ENCODE measurements around the gene LRCH4.
"Not testable (repeated sequence)": the region's sequence is repeated elsewhere in the genome, so short reads cannot be mapped to it uniquely, and the experiment has no call there.

Gene LRCH4

DNA sequence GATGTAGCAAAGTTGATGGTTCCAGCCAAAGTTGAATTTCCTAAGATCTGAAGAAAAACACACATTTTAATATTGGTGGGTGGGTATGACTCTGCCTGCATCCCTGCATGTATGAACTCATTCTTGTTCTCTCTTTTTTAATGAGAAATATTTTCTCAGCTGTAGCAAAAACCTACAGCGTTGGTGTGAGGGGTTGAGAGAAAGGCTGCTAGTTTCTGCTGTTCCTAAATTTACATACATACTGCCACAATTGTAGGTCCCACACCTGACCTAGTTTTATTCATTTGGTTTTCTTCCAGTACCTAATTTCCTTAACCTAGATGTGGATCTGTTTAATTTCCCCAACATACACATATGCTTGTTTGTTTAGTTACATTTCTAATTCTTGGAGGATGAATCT lies 42.3 kb downstream of the LRCH4 start:
- peaks cover 77% of the 10 kb centered on the region for H3K4me1 Mint-ChIP-seq
- H3K27ac Mint-ChIP-seq = no peak overlapping the region

DNA sequence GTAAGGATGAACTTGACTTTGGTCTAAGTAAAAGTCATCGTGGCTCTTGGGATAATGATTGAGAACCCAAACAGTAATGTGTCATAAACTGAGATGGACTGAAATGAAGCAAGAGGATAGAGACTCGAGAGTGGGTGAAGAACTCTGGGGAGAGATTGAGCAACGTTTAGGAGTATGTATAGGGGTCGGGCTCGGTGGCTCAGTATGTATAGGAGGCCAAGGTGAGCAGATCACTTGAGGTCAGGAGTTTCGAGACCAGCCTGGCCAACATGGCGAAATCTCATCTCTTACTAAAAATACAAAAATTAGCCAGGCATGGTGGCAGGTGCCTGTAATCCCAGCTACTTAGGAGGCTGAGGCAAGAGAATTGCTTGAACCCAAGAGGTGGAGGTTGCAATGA lies 44.6 kb downstream of the LRCH4 start:
- not testable (repeated sequence) for DNase-seq; H3K27ac Mint-ChIP-seq; H3K4me3 Mint-ChIP-seq; H3K9me3 Mint-ChIP-seq; H3K36me3 Mint-ChIP-seq (ENCODE audit: low read depth)
- H3K27me3 Mint-ChIP-seq (ENCODE audit: low read depth, poor library complexity) = peaks cover 39% of the 10 kb centered on the region
- peaks cover 64% of the 10 kb centered on the region for H3K4me1 Mint-ChIP-seq

More for the DNA sequence above, 42.3 kb downstream of the LRCH4 start:
- Mint-ChIP-seq H3K27me3 (ENCODE audit: low read depth, poor library complexity) (peaks cover 39% of the 10 kb centered on the region), H3K4me3 (no peak overlapping the region), H3K9me3 (no peaks in the 10 kb centered on the region), H3K36me3 (ENCODE audit: low read depth) (peaks cover 5% of the 10 kb centered on the region)
- TF ChIP-seq, protein P1, sequence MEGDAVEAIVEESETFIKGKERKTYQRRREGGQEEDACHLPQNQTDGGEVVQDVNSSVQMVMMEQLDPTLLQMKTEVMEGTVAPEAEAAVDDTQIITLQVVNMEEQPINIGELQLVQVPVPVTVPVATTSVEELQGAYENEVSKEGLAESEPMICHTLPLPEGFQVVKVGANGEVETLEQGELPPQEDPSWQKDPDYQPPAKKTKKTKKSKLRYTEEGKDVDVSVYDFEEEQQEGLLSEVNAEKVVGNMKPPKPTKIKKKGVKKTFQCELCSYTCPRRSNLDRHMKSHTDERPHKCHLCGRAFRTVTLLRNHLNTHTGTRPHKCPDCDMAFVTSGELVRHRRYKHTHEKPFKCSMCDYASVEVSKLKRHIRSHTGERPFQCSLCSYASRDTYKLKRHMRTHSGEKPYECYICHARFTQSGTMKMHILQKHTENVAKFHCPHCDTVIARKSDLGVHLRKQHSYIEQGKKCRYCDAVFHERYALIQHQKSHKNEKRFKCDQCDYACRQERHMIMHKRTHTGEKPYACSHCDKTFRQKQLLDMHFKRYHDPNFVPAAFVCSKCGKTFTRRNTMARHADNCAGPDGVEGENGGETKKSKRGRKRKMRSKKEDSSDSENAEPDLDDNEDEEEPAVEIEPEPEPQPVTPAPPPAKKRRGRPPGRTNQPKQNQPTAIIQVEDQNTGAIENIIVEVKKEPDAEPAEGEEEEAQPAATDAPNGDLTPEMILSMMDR (IDR thresholded peaks at IDR 0.05) = no peak
- DNase-seq = no peak

DNA sequence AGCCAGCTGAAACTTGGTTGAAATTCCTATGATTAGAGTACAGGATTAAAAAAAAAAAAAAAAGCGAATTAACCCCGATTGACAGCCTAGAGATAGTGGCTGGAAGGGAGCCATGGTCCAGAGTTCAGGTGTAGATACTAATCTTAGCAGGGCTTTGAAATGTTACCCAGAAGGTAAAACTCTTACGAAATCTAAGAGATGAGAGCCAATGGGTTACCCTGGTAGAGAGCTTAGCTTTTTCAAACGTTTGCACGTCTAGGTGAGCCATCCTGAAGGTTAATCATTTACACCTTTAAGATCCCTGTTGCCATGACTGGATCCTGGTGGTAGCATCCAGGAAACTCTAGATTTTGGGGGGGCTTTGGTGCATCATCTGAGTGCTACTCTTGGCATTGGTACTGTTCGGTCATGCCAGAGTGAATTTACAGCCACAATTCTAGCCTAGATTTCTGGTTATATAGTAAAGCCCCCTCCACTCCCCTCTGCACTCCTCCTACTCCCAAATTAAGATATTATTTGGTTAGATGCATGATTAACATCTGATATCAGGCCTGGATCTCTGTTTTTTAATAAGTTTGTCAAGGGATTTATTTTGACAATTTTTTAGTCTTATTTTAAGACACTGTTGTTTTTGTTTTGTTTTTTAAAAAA lies 45.7 kb downstream of the LRCH4 start:
- no peaks in the 10 kb centered on the region for H3K9me3 Mint-ChIP-seq
- no peak for DNase-seq
- TF ChIP-seq, protein P1 (IDR thresholded peaks at IDR 0.05) = no peak
- H3K27ac Mint-ChIP-seq = no peak overlapping the region
- peaks cover 53% of the 10 kb centered on the region for H3K4me1 Mint-ChIP-seq
- H3K36me3 Mint-ChIP-seq (ENCODE audit: low read depth) = peaks cover 5% of the 10 kb centered on the region
- peaks cover 39% of the 10 kb centered on the region for H3K27me3 Mint-ChIP-seq (ENCODE audit: low read depth, poor library complexity)
- peak overlapping the region; percentile 77 for H3K4me3 Mint-ChIP-seq

DNA sequence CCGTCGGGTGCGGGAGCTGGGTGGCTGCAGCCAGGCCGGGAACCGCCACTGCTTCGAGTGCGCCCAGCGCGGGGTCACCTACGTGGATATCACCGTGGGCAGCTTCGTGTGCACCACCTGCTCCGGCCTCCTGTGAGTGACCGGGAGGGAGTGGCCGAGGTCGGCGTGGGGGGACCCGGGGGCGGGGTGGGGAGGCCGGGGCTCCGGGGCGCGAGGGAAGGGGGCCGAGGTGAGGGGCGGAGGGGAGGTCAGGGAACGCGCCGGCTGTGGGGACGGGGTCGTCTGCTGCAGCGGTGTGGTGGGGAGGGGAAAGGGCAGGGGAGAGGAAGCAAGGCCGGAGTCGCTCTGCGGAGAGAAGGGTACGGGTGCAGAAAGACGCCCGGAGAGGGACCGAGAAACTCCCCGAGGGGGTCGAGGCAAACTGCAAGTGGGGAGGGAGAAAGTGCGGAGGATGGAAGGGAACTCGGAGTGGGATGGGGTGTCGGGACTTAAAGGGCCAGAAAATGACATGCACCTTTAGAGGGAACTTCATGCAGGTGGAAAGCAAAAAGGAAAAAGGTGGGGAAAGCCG lies 46.4 kb downstream of the LRCH4 start:
- H3K4me3 Mint-ChIP-seq = peak overlapping the region; percentile 77
- peaks cover 39% of the 10 kb centered on the region for H3K27me3 Mint-ChIP-seq (ENCODE audit: low read depth, poor library complexity)
- no peak overlapping the region for H3K27ac Mint-ChIP-seq
- no peak for DNase-seq
- TF ChIP-seq, protein P1 (IDR thresholded peaks at IDR 0.05) = no peak
- H3K9me3 Mint-ChIP-seq = no peaks in the 10 kb centered on the region
- H3K36me3 Mint-ChIP-seq (ENCODE audit: low read depth) = peaks cover 5% of the 10 kb centered on the region
- peaks cover 46% of the 10 kb centered on the region for H3K4me1 Mint-ChIP-seq

DNA sequence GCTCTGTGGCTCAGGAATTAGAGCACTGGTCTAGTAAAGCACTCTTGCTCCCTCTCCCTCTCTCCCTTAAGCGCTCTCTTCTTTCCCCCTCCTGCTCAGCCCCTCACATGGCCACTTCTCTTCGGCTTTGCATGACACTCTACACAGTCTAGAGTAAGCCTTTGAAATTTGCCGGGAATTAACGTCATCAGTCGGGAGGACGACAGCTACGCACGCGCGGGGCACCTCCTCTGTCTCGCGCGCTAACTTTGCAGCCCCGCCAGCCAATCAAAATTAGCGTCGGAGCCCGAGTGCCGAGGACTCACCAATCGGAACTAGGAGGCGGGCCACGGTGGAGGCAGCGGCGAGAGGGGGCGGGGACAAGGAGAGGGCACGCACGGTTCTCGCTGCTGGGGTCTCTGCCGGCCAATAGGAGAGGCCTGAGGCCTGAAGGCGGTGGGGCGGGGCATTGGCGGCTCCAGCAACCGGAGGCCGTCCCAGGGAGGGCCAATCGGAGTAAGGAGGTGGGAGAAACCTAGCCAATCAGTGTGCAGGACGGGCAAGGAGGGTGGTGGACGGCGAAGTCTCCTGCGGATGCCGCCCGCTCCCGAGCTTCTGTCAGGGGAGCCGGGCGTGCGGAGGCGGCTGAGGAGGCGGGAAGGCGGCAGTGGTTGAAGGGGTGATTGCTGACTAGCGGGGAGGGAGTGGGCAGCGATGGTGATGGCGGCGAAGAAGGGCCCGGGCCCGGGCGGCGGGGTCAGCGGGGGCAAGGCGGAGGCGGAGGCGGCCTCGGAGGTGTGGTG lies 47.1 kb downstream of the LRCH4 start, which contains the start of gene AGFG2:
AGFG2 (plus strand) TSS at position 550 of the 782 bp plus-strand sequence; CDS start at position 694, 144 bp downstream.
- peak; percentile 100 for DNase-seq
- Mint-ChIP-seq H3K4me3 (peak within 1 kb of the TSS; percentile 77), H3K9me3 (no peaks in the 10 kb centered on the region), H3K27me3 (ENCODE audit: low read depth, poor library complexity) (peaks cover 36% of the 10 kb centered on the region), H3K36me3 (ENCODE audit: low read depth) (peaks cover 5% of the 10 kb centered on the region), H3K27ac (peak within 1 kb of the TSS; percentile 13), H3K4me1 (peaks cover 39% of the 10 kb centered on the region)
- TF ChIP-seq, protein P1 (IDR thresholded peaks at IDR 0.05) = no peak

DNA sequence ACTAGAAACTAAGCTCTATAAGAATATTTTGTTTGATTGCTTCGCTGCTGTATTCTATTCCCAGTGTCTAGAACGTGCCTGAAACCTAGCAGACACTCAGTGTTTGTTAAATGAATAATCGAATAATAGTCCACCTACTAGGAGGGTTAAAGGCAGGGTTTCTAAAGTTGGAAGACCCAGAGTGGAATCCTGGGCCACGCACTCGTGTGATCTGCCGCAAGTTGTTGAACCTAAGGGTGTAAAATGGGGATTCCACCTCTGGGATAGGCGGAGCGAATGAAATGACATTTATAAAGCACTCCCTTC lies 47.6 kb downstream of the LRCH4 start:
- Mint-ChIP-seq H3K9me3 (no peaks in the 10 kb centered on the region), H3K4me1 (peaks cover 34% of the 10 kb centered on the region), H3K27me3 (ENCODE audit: low read depth, poor library complexity) (peaks cover 38% of the 10 kb centered on the region), H3K4me3 (peak overlapping the region; percentile 77), H3K36me3 (ENCODE audit: low read depth) (peaks cover 5% of the 10 kb centered on the region), H3K27ac (peak overlapping the region; percentile 13)
- DNase-seq = no peak
- TF ChIP-seq, protein P1 (IDR thresholded peaks at IDR 0.05) = no peak

DNA sequence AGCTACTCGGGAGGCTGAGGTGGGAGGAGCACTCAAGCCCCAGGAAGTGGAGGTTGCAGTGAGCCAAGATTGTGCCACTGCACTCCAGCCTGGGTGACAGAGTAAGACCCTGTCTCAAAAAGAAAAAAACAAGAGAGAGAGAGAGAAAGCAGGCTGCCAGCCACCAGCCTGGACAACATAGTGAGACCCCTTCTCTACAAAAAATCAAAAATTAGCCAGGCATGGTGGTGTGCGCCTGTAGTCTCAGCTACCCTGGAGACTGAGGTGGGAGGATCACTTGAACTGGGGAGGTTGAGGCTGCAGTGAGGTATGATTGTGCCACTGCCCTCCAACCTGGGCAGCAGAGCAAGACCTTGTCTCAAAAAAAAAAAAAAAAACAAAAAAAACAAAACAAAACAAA lies 49.2 kb downstream of the LRCH4 start:
- H3K9me3 Mint-ChIP-seq; H3K27ac Mint-ChIP-seq; DNase-seq; H3K36me3 Mint-ChIP-seq (ENCODE audit: low read depth); H3K4me3 Mint-ChIP-seq: not testable (repeated sequence)
- Mint-ChIP-seq H3K4me1 (peaks cover 26% of the 10 kb centered on the region), H3K27me3 (ENCODE audit: low read depth, poor library complexity) (peaks cover 36% of the 10 kb centered on the region)

DNA sequence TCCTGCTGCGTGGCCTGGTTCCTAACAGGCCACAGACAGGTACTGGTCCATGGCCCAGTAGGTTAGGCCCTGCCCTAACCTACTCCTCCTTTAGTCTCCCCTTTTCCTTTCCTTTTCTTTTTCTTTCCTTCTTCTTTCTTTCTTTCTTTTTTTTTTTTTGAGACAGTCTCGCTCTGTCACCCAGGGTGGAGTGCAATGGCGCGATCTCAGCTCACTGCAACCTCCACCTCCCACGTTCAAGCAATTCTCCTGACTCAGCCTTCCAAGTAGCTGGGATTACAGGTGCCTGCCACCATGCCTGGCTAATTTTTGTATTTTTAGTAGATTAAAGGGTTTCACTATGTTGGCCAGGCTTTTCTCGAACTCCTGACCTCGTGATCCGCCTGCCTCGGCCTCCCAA lies 49.9 kb downstream of the LRCH4 start:
- Mint-ChIP-seq H3K27me3 (ENCODE audit: low read depth, poor library complexity) (peaks cover 28% of the 10 kb centered on the region), H3K4me1 (peaks cover 21% of the 10 kb centered on the region)
- H3K9me3 Mint-ChIP-seq; H3K36me3 Mint-ChIP-seq (ENCODE audit: low read depth); DNase-seq; H3K4me3 Mint-ChIP-seq; H3K27ac Mint-ChIP-seq: not testable (repeated sequence)

Data from nephron progenitor cell (in vitro differentiated cells).